ENCODE results near the gene CMIP.

The CMIP gene

DNA sequence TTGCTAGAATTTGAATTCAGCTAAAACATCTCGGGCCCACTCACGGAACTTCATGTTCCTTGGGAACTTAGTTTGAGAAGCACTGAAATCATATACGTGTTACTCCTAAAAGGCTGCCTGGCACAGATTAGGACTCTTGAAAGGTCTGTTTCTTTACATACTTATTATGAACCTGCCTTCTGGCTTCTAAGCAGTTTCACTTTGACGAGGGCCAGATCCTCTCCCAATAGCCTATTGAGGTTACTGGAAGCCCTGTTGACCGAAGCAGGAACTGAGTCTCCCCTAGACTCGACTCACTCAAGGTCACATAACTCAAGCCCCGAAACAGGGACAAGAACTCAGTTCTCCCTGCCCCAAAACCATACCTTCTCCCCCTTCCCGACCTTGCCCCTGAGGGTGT lies 212.6 kb downstream of the CMIP start:
- H3K36me3 ChIP-seq = peaks cover 96% of the 10 kb centered on the region
- TF ChIP-seq CTCF (IDR thresholded peaks at IDR 0.05) = no peak
- H3K9me3 ChIP-seq = no peaks in the 10 kb centered on the region
- H3K4me3 ChIP-seq (ENCODE audit: low read depth in 1 of 2, low read length in 1 of 2) = no peak overlapping the region
- H3K27ac ChIP-seq = no peak overlapping the region
- H3K27me3 ChIP-seq = no peaks in the 10 kb centered on the region
- no peaks in the 10 kb centered on the region for H3K4me1 ChIP-seq (ENCODE audit: control insufficient read depth in 1 of 2, insufficient read depth in 1 of 2, low read depth in 1 of 2, low read length in 1 of 2)

GRCh38 chr16:81657781-81658180 lies 213.2 kb downstream of the CMIP start:
- H3K4me3 ChIP-seq (ENCODE audit: low read depth in 1 of 2, low read length in 1 of 2) = no peak overlapping the region
- peaks cover 96% of the 10 kb centered on the region for H3K36me3 ChIP-seq
- H3K4me1 ChIP-seq (ENCODE audit: control insufficient read depth in 1 of 2, insufficient read depth in 1 of 2, low read depth in 1 of 2, low read length in 1 of 2) = no peaks in the 10 kb centered on the region
- H3K27me3 ChIP-seq = no peaks in the 10 kb centered on the region
- TF ChIP-seq CTCF (IDR thresholded peaks at IDR 0.05) = no peak
- H3K27ac ChIP-seq = no peak overlapping the region
- no peaks in the 10 kb centered on the region for H3K9me3 ChIP-seq

DNA sequence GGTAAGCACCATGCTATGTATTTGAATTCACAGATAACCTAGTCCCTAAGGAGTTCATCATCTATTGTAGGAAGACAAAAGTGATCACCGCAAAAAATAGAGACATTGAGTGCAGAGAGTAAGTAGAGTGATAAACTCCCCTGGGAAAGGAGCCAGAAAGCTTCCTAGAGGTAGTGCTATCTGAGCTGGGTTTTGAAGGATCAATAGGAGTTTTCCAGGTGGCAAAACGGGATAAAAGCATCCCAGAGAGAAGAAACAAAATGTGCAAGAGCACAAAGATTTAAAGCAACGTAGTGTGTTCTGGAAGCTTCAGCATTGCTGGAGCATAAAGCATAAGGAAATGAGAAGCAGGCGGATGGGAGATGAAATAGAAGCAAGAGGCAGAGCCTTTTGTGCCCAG lies 213.8 kb downstream of the CMIP start:
- Histone ChIP-seq H3K36me3 (peaks cover 96% of the 10 kb centered on the region), H3K9me3 (no peaks in the 10 kb centered on the region), H3K27me3 (no peaks in the 10 kb centered on the region), H3K4me1 (ENCODE audit: control insufficient read depth in 1 of 2, insufficient read depth in 1 of 2, low read depth in 1 of 2, low read length in 1 of 2) (no peaks in the 10 kb centered on the region), H3K27ac (no peak overlapping the region), H3K4me3 (ENCODE audit: low read depth in 1 of 2, low read length in 1 of 2) (no peak overlapping the region)
- TF ChIP-seq CTCF (IDR thresholded peaks at IDR 0.05) = no peak

DNA sequence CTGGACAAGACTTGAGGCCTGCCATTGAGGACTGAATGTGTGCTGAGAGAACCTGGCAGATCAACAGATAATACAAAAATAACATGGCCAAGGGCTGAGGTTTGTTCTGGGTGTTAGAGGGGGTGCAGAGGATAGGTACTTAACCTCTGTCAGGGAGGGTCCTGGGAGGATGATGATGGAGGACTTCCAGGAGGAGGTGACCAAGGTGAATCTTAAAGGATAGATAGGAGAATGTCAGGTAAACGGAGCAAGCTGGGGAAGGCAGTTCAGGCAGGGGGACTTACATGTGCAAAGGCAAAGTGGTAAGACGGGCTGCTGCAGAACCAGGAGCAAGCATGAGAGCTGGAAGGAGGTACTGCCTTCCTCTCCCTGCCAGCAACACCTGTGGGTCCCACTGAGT lies 214.6 kb downstream of the CMIP start:
- no peaks in the 10 kb centered on the region for H3K9me3 ChIP-seq
- TF ChIP-seq CTCF (IDR thresholded peaks at IDR 0.05) = no peak
- H3K36me3 ChIP-seq = peaks cover 96% of the 10 kb centered on the region
- H3K27ac ChIP-seq = no peak overlapping the region
- no peak overlapping the region for H3K4me3 ChIP-seq (ENCODE audit: low read depth in 1 of 2, low read length in 1 of 2)
- no peaks in the 10 kb centered on the region for H3K4me1 ChIP-seq (ENCODE audit: control insufficient read depth in 1 of 2, insufficient read depth in 1 of 2, low read depth in 1 of 2, low read length in 1 of 2)
- H3K27me3 ChIP-seq = no peaks in the 10 kb centered on the region

- peaks cover 97% of the 10 kb centered on the region for H3K36me3 ChIP-seq
- no peak for TF ChIP-seq CTCF (IDR thresholded peaks at IDR 0.05)
- H3K4me3 ChIP-seq (ENCODE audit: low read depth in 1 of 2, low read length in 1 of 2) = no peak overlapping the region
- H3K4me1 ChIP-seq (ENCODE audit: control insufficient read depth in 1 of 2, insufficient read depth in 1 of 2, low read depth in 1 of 2, low read length in 1 of 2) = no peaks in the 10 kb centered on the region
- no peaks in the 10 kb centered on the region for H3K27me3 ChIP-seq
- no peaks in the 10 kb centered on the region for H3K9me3 ChIP-seq
- H3K27ac ChIP-seq = no peak overlapping the region
These were observed 216.5 kb downstream of the CMIP start for GRCh38 chr16:81661082-81661481.

DNA sequence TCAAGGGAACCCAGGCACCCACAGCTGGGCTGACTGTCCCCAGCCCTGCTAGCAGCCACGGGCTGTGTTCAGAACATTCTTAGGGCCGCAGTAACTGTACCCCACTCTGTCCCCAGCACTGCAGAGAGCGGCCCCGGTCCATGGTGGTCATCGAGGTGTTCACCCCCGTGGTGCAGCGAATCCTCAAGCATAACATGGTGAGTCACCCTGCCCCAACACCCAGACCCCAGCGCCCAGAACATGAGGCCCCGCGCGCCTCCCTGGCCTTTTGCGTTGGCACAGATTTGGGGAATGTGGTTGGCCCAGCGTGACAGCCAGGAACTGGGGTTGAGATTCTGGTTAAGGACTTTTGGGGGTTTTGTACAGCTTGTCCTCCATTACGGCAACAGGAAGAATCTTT lies 219.5 kb downstream of the CMIP start:
- TF ChIP-seq CTCF (IDR thresholded peaks at IDR 0.05) = no peak
- no peaks in the 10 kb centered on the region for H3K9me3 ChIP-seq
- no peak overlapping the region for H3K4me3 ChIP-seq (ENCODE audit: low read depth in 1 of 2, low read length in 1 of 2)
- H3K4me1 ChIP-seq (ENCODE audit: control insufficient read depth in 1 of 2, insufficient read depth in 1 of 2, low read depth in 1 of 2, low read length in 1 of 2) = no peaks in the 10 kb centered on the region
- no peak overlapping the region for H3K27ac ChIP-seq
- H3K27me3 ChIP-seq = no peaks in the 10 kb centered on the region
- peaks cover 96% of the 10 kb centered on the region for H3K36me3 ChIP-seq
